Measurements from ENCODE around the gene PER2.

GRCh38 chr2:238278626-238279323 is 9.6 kb downstream of the PER2 start:
- TF ChIP-seq CTCF (IDR thresholded peaks at IDR 0.05; ENCODE audit: insufficient read depth, low read length): no peak
- TF ChIP-seq REST (IDR thresholded peaks at IDR 0.05; ENCODE audit: insufficient replicate concordance, low read depth): no peak
- no peak for TF ChIP-seq POLR2AphosphoS5 (IDR thresholded peaks at IDR 0.05; ENCODE audit: low read depth)
- no peak for TF ChIP-seq GABPA (IDR thresholded peaks at IDR 0.05; ENCODE audit: low read depth)
- no peak for TF ChIP-seq SPI1 (IDR thresholded peaks at IDR 0.05; ENCODE audit: borderline replicate concordance, low read depth)

Data from HL-60 (cell line).